HG03354 (cell line): ENCODE measurements around the gene NHS.
"Not testable (repeated sequence)": the region's sequence is repeated elsewhere in the genome, so short reads cannot be mapped to it uniquely, and the experiment has no call there.

Experiments
- ATAC-seq: cut with Tn5 transposase; IDR thresholded peaks from one replicate; pipeline ENCODE4 v1.9.1; 2021; ENCODE audit warnings: mild to moderate bottlenecking; ENCODE audit not compliant: unreplicated experiment, poor library complexity, severe bottlenecking

Gene NHS

GRCh38 chrX:17481086-17481485, 106.1 kb downstream of the NHS start:
- no peak for ATAC-seq

- ATAC-seq, result no peak
Measured at GRCh38 chrX:17484592-17484991, 109.6 kb downstream of the NHS start.

DNA sequence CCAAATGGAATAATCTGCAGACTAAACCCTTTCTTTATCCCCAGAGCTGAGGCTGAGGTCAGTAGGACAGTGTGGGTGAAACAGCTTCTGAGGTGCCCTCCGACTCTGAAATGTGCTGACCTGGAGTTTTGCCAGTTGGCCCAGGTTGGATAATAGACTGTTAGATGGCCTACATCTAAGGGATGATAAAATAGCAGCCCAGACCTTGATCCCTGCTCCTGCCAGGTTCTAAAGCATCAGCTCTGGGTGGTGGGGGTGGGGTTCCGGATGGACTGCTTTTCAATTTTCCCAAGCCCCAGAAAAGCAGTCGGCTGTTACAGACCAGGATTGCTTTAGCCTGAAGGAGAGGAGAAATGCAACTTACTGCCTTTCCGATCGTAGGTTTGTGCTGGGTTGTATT, 110.4 kb downstream of the NHS start:
- no peak for ATAC-seq

DNA sequence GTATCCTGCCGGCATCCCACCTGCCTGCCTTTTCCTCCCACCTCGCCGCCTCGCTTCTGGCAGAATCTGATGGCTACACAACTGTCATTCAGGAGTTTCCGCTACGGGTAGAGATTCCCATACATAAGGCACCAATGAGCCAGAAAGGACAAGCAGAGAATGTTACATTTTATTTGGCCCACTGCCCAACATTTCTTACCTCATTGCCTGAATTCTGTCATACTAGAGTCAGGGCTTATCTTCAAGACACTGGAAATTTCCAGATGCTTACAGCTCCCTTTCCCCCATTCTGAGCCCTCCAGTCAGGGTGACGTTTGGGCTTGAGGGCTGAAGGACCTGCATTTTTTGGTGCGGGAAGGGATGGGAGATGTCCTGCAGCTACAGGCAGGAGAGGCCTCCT, 113.0 kb downstream of the NHS start:
- ATAC-seq, result no peak

GRCh38 chrX:17494216-17494615, 119.2 kb downstream of the NHS start:
- no peak for ATAC-seq

DNA sequence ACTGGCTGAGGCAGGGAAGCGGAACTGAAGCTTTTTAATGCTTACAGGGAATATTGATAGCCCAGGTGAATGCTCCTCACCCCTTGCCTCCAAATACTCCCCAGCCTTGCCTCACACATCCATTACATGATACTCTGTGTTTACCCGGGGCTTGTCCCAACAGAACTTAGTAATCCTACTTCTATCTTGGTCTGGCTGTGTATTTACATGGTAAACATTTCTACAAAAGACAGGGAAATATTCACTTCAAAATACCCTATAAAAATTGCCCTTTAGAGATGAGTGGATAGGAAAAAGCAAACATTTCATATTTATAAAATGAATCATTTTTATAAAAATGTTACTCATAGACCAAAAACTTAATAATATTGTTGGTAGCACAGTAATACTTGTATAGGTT, 120.1 kb downstream of the NHS start:
- no peak for ATAC-seq

GRCh38 chrX:17496407-17496806, 121.4 kb downstream of the NHS start:
- no peak for ATAC-seq

- ATAC-seq, result no peak
Measured at GRCh38 chrX:17497193-17497592, 122.2 kb downstream of the NHS start.

DNA sequence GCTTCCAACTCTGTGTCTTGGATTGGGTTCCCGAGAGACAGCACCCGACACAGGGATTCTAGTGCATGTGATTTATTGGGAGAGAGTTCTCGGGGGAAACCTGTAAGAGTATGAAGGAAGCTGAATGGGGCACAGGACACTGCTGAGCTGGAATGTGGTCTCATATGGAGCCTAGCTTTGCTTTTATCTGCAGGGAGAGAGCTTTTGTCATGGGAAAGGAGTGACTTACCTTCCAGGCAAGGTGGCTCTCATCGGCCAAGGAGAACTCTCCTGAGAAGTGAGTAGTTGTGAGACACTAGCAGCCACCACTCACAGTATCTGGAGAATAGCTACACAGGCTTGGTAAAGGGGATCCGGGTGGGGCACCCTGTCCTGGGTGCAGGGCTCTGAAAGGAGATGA, 124.5 kb downstream of the NHS start:
- ATAC-seq, result no peak

GRCh38 chrX:17500145-17500579, 125.2 kb downstream of the NHS start:
- ATAC-seq, result no peak

DNA sequence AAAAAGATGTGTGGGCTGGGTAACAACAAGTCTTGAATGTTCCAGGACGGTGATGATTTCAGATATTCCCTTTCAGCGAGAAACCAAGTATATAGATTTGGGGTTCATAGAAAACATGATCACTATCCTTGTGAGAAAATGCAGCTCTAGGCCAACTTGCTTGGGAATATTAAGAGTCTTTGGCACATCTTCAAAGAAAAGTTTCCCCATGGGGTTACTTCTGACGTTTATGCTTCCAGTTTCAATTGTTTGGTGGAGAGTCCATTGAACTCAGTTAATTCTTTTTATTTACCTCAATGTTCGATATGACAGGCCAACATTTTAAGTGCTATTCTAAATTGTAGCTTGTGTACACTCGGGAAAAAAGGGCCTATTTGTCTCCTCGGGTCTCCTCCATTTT, 126.7 kb downstream of the NHS start:
- no peak for ATAC-seq

DNA sequence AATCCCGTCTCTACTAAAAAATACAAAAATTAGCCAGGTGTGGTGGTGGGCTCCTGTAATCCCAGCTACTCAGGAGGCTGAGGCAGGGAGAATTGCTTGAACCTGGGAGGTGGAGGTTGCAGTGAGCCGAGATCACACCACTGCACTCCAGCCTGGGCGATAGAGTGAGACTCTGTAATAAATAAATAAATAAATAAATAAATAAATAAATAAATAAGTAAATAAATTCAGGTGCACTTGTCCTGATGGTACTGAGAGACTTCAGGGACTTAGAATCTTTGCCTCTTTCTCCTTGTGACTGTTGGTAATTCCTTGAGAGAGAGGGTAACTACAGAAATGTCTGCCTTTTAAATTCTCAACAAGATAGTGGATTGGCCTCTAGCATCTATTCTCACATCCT, 131.4 kb downstream of the NHS start:
- not testable (repeated sequence) for ATAC-seq

GRCh38 chrX:17511556-17511955, 136.6 kb downstream of the NHS start:
- no peak for ATAC-seq

DNA sequence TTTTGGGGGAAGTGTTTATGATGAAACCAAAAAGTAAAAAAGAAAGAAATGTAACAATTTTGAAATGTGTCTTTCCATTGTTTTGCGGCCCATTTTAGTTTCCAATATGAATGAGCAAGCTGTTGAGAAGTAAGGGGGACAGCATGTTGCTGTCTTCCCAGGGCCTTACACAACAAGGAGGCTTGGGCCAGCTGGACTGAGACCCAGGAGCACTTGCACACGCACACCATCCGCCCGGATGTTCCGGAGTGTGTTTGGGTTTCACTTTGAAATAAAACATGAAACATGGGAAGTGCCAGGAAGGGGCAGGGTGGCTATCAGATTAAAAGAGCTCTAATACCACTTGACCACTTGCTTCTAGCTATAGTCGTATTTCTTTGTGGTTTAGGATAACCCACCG, 144.4 kb downstream of the NHS start:
- no peak for ATAC-seq

DNA sequence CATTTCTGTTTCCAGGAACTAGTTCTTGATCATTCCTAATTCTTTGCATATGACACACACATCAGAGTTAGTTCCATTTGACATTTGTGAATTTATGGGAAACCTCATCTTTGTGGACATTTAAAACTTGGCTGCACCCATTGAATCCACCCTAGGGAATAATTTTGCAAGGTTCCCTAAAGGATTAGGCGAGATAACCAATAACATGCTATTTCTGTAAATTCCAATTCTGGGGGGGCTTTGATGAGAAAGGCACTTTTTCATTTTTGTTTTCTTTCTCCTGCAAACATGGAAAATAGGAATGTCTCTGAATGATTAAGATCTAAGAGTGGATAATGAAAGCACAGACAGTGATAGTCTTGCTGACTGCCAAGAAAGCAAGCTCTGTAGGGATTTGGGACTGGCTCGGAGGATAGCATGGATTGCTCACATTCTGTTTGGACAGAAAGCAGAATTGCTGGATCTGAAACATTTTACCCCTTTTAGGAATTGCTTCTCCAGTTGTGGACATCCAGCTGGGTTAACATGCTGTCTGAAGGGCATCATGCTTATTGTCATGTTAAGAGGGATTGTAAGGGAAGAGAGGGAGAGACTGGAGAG, 145.1 kb downstream of the NHS start:
- no peak for ATAC-seq

DNA sequence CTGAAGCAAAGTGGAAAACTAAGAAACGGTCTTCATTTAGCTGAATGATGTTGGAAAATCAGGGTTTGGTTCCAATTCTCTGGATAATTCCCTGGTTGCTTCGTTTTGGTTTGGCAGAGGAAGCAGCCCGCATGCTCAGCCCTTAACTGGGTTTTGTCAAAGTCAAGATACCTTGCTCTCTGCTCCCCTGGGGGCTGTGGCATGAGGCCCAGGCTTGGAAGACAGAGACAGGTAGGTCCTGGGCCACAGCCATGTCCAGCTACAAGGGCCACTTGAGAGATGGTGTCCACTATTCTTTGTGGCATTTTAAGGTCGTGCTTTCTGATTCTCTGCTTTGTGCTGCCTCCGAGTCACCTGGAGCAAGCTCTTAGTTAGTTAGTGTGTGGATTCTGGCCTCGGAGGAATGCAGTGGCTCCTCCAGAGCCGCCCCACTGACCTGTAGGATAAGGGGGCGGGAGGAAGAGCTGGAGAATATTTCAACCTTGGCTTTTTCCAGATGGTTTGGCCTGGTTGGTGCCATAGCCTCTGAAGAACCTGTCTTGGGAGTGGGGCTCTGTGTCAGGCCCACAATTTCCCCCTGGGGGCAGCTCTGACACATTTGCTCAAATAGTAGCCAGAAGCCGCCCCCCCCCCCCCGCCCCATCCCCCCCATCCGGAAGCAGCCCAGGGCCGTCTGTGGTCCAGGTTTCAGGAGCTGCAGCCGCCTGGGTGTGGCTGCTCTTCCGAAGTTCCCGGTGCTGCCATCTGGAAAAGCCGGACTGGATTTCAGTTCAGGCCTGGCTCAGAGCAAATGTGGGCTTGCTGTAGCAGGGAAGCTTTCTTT, 147.1 kb downstream of the NHS start:
- no peak for ATAC-seq

DNA sequence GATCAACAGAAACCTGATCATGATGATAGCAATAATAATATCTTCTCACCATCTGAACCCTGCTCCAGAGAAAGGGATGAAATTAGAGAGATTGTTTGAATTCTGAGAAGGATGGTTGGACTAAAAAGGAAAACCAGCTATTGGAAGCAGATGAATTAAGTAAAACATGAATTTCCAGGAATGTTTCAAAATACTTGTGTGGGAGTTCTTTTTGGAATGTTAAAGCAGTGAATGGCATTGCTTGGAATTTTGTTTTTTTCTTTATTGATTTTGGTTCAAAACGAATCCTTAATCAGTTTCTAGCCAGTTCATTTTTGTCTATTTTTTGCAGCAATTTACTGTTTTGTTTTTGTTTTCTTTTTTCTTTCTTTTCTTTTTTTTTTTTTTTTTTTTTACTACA, 150.3 kb downstream of the NHS start:
- no peak for ATAC-seq

DNA sequence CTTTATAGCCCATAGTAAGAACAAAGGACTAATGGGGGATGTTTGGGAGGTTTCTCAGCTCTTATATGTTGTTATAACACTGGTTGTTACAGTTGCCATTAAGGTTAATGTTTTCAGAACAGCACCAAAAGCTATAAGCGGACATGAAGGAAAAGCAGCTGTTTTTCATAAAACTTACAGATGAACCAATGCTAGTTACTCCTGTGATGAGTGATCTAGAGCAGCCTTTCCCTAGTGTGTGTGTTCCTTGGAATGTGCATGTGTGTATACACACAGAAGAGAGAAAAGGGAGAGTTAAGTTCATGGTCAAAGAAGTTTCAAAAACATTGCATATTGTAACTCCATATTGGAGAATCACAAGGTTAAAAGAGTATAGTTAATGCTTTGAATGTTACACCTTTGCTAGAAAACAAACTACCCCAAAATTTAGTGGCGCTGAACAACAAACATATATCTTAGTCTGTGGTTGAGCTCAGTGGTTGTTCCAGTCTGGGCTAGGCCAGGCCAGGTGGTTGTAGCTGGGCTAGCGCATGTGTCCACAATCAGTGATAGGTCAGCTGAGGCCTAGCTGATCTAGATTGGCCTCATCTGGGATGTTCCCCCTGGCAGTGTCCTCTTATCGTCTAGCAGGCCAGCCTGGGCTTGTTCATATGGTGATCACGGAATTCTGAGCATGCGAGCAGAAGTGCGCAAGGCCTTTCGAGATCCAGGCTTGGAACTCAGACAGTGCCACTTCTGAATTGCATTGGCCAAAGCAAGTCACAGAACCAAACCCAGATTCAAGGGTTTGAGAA, 151.0 kb downstream of the NHS start:
- no peak for ATAC-seq

- ATAC-seq, result no peak
Measured at GRCh38 chrX:17527135-17527701, 152.2 kb downstream of the NHS start.

DNA sequence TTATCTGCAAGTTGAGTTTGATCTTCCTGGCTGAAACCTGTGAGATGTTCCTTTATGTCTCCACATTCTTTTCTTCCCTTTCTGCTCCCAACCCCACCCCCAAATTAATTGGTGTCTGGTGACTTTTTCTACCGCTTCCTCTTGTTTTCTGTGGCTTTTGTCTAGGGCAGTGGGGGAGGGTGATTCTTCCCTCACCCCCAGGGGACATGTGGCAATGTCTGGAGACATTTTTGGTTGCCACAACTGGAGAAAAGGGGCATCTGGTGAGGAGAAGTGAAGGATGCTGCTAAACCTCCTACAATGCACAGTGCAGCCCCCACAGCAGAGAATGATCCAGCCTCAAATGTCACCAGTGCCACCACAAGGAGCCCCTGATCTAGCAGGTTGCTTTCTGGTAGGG, 152.9 kb downstream of the NHS start:
- ATAC-seq, result no peak
